IMR-90 (cell line): ENCODE data around the gene RBM25. TPM values are rescaled to one million over a fixed set of nuclear protein-coding genes. Genes with fewer than 3 reads are reported as not detected.

Experiments
- ATAC-seq: fragments of 200-7000 bp; cut with Tn5 transposase; 2 replicates; pipeline ENCODE4 v1.9.1; 2020; ENCODE audit warnings: low read depth, mild to moderate bottlenecking, moderate library complexity
- BruUV-seq: library from RNA; stranded (reverse); fragments of 400-500 nt; replicated peaks from 2 replicates; lab custom pipeline; 2021; lab: Mats Ljungman, UMichigan
- CTCF ChIA-PET: fragments of 300-600 bp; formaldehyde crosslinking; extraction: SDS; loops from one replicate; lab custom pipeline; 2021; ENCODE audit warnings: antibody characterized with exemption; lab: Yijun Ruan, JAX
- POLR2A ChIA-PET: fragments of 300-600 bp; sonication (Branson Sonifier 250); formaldehyde crosslinking; loops from one replicate; lab custom pipeline; 2022; ENCODE audit warnings: antibody characterized with exemption; ENCODE audit not compliant: unreplicated experiment; lab: Charles Lee
- DNase-seq: peaks from one replicate; pipeline ENCODE4 v3.0.0; 2013
- H2AFZ ChIP-seq: replicated peaks from 2 replicates; pipeline ENCODE3; 2013; ENCODE audit warnings: low read length, mild to moderate bottlenecking; ENCODE audit not compliant: poor library complexity
- H2AK5ac ChIP-seq: 2 replicates; pipeline ENCODE4 v1.6.1; 2013; ENCODE audit warnings: low read depth, low read length, inconsistent platforms
- H2AK9ac ChIP-seq: replicated peaks from 2 replicates; pipeline ENCODE3; 2013; ENCODE audit warnings: mild to moderate bottlenecking, low read depth, low read length, moderate library complexity; ENCODE audit not compliant: poor library complexity
- H2BK120ac ChIP-seq: 2 replicates; pipeline ENCODE4 v1.6.1; 2013; ENCODE audit warnings: low read depth, low read length, inconsistent platforms
- H2BK15ac ChIP-seq: 3 replicates; pipeline ENCODE4 v1.6.1; 2013; ENCODE audit warnings: low read depth, low read length, inconsistent platforms
- H2BK20ac ChIP-seq: 2 replicates; pipeline ENCODE4 v1.6.1; 2013; ENCODE audit warnings: low read depth, mild to moderate bottlenecking, inconsistent platforms, low read length, moderate library complexity
- H2BK5ac ChIP-seq: 2 replicates; pipeline ENCODE4 v1.6.1; 2013; ENCODE audit warnings: mild to moderate bottlenecking, low read depth, low read length, inconsistent platforms; ENCODE audit not compliant: poor library complexity, severe bottlenecking
- H3K14ac ChIP-seq: replicated peaks from 2 replicates; pipeline ENCODE4 v1.6.1; 2013; ENCODE audit warnings: low read depth, low read length, inconsistent platforms
- H3K18ac ChIP-seq: 2 replicates; pipeline ENCODE4 v1.6.1; 2013; ENCODE audit warnings: low read depth, low read length, control low read depth
- H3K23ac ChIP-seq: 2 replicates; pipeline ENCODE4 v1.6.1; 2013; ENCODE audit warnings: low read depth, low read length, inconsistent platforms
- H3K27ac ChIP-seq: 2 replicates; pipeline ENCODE4 v1.5.1; 2013; ENCODE audit warnings: mild to moderate bottlenecking, control low read depth, low read length; ENCODE audit not compliant: insufficient read depth
- H3K27me3 ChIP-seq: 2 replicates; pipeline ENCODE4 v1.6.1; 2013; ENCODE audit warnings: low read length; ENCODE audit not compliant: control insufficient read depth, insufficient read depth
- H3K36me3 ChIP-seq: 2 replicates; pipeline ENCODE4 v1.6.1; 2013; ENCODE audit warnings: low read length, mixed read lengths; ENCODE audit not compliant: control insufficient read depth, insufficient read depth
- H3K4ac ChIP-seq: 2 replicates; pipeline ENCODE4 v1.6.1; 2013; ENCODE audit warnings: low read depth, low read length, inconsistent platforms
- H3K4me1 ChIP-seq: 2 replicates; pipeline ENCODE4 v1.6.1; 2013; ENCODE audit warnings: low read length, mixed read lengths; ENCODE audit not compliant: control insufficient read depth, insufficient read depth
- H3K4me2 ChIP-seq: 2 replicates; pipeline ENCODE4 v1.6.1; 2013; ENCODE audit warnings: low read depth, mild to moderate bottlenecking, control low read depth, low read length, moderate library complexity
- H3K4me3 ChIP-seq: 2 replicates; pipeline ENCODE4 v1.5.1; 2013; ENCODE audit warnings: low read depth, mild to moderate bottlenecking, control low read depth, low read length, moderate library complexity; ENCODE audit not compliant: insufficient read depth
- H3K56ac ChIP-seq: 2 replicates; pipeline ENCODE4 v1.6.1; 2013; ENCODE audit warnings: low read length, inconsistent platforms; ENCODE audit not compliant: insufficient read depth; ENCODE audit errors: extremely low read depth
- H3K79me1 ChIP-seq, 2 experiments: 2 replicates each; pipeline ENCODE4 v1.6.1; 2013; ENCODE audit warnings: low read length in 2 of 2, inconsistent platforms in 1 of 2, low read depth in 1 of 2
- H3K9ac ChIP-seq: 2 replicates; pipeline ENCODE4 v1.6.1; 2013; ENCODE audit warnings: low read depth, low read length, control low read depth
- H3K9me1 ChIP-seq: 2 replicates; pipeline ENCODE4 v1.6.1; 2013; ENCODE audit warnings: low read length, inconsistent platforms; ENCODE audit not compliant: insufficient read depth
- H3K9me3 ChIP-seq: 2 replicates; pipeline ENCODE4 v1.6.1; 2013; ENCODE audit warnings: low read length; ENCODE audit not compliant: control insufficient read depth, insufficient read depth
- H4K20me1 ChIP-seq: 2 replicates; pipeline ENCODE4 v1.6.1; 2013; ENCODE audit warnings: low read length, inconsistent platforms; ENCODE audit not compliant: insufficient read depth
- H4K5ac ChIP-seq: 2 replicates; pipeline ENCODE4 v1.6.1; 2013; ENCODE audit warnings: mild to moderate bottlenecking, low read depth, low read length, control low read depth
- H4K8ac ChIP-seq, 2 experiments: 2 replicates each; pipeline ENCODE4 v1.6.1; 2013; ENCODE audit warnings: low read depth in 2 of 2, low read length in 2 of 2, control low read depth in 1 of 2, inconsistent platforms in 1 of 2
- H4K91ac ChIP-seq: 2 replicates; pipeline ENCODE4 v1.6.1; 2013; ENCODE audit warnings: low read depth, low read length, inconsistent platforms; ENCODE audit not compliant: insufficient read depth
- RAD21 ChIP-seq: IDR thresholded peaks from 2 replicates; pipeline ENCODE4 v1.6.1; 2012; ENCODE audit warnings: low read length, improper control_type of control experiment
- RCOR1 ChIP-seq: IDR thresholded peaks from 2 replicates; pipeline ENCODE4 v1.6.1; 2012; ENCODE audit warnings: mild to moderate bottlenecking, low read length, improper control_type of control experiment; ENCODE audit not compliant: insufficient replicate concordance
- WGBS, 2 experiments: methylation state at CpG; one replicate each; pipeline versions ENCODE4 v1.1.5 to v1.1.7; 2013; ENCODE audit warnings: missing lambda C conversion rate in 2 of 2; ENCODE audit not compliant: insufficient read length in 1 of 2; ENCODE audit errors: extremely low coverage in 2 of 2; 5-methylcytosine and 5-hydroxymethylcytosine counted together
- dilution Hi-C: fragments of 300-500 bp; cut with HindIII; formaldehyde crosslinking; loops from one replicate; pipeline ENCODE4 v1.14.3; 2018; ENCODE audit warnings: low sequenced_read_pairs; ENCODE audit not compliant: unreplicated experiment
- in situ Hi-C: fragments of 300-500 bp; cut with MboI; formaldehyde crosslinking; loops from 3 replicates; pipeline ENCODE4 v1.14.3; 2019; ENCODE audit warnings: low sequenced_read_pairs, inconsistent platforms, mixed read lengths
- intact Hi-C: fragments of 100-400 bp; cut with micrococcal nuclease; formaldehyde crosslinking; loops from 2 replicates; pipeline ENCODE4 v1.10.0; 2022
- polyA plus RNA-seq, 3 experiments: library from polyadenylated mRNA; depleted of rRNA; stranded (reverse); fragments of >200 nt; gene quantifications; 2 replicates each; pipeline ENCODE4 v1.2.3, GENCODE V29; 2012; ENCODE audit warnings: low replicate concordance in 1 of 3
- total RNA-seq: library from RNA; depleted of rRNA; stranded (reverse); fragments of >200 nt; gene quantifications from 2 replicates; pipeline ENCODE4 v1.2.3, GENCODE V29; 2012

RBM25 gene
- total and polyA plus RNA-seq, 2 of the 4 experiments (the other 2 are of a cell fraction), result 32.3 to 32.9 TPM

- Histone ChIP-seq H4K20me1 (no peaks in the 10 kb centered on the region), H2AK5ac (no peak overlapping the region), H3K18ac (no peak overlapping the region), H4K5ac (no peak overlapping the region), H3K79me1 (peaks cover 6 to 22% of the 10 kb centered on the region in 2 experiments; a peak in 3 of 4 replicates), H3K4me3 (no peak overlapping the region), H4K8ac (no peak overlapping the region), H3K9me1 (peaks cover 2% of the 10 kb centered on the region), H3K4ac (no peak overlapping the region), H4K91ac (no peak overlapping the region), H2BK120ac (no peak overlapping the region), H3K4me1 (no peaks in the 10 kb centered on the region), H3K27me3 (no peaks in the 10 kb centered on the region), H3K36me3 (peaks cover 16% of the 10 kb centered on the region), H2BK5ac (no peak overlapping the region), H3K27ac (no peak overlapping the region), H3K4me2 (no peak overlapping the region), H3K14ac (no peak overlapping the region), H2AFZ (no peak overlapping the region), H3K9me3 (no peaks in the 10 kb centered on the region), H2BK15ac (no peak overlapping the region), H3K9ac (no peak overlapping the region), H3K56ac (no peak overlapping the region), H2BK20ac (no peak overlapping the region), H3K23ac (no peak overlapping the region), H2AK9ac (no peak overlapping the region)
- ChIA-PET POLR2A (interaction anchor here (0.6 kb wide), 1 partner anchor 173 kb away, joined by 13 read pairs; no protein-coding TSS in a partner anchor), CTCF (no interaction called here)
- in situ Hi-C loops, result no loop called here
- no peak for ATAC-seq
- no CpG with 5 or more reads among the region's 11 CpGs for WGBS, 2 experiments
- dilution Hi-C loops, result no loop called here
- intact Hi-C loops, result no loop called here
- no peak for DNase-seq
- no peak for TF ChIP-seq RAD21
- no peak for TF ChIP-seq RCOR1
- BruUV-seq, result no TSS peak
Measured at GRCh38 chr14:73162251-73162650, 103.9 kb downstream of the RBM25 start.
